HG02981 (cell line): ENCODE data around the gene GJB5.
A peak's percentile ranks its signal among the peaks of the same experiment; 100 is the strongest.
"Not testable (repeated sequence)": the region's sequence is repeated elsewhere in the genome, so short reads cannot be mapped to it uniquely, and the experiment has no call there.

Experiments
- ATAC-seq: cut with Tn5 transposase; IDR thresholded peaks from one replicate; pipeline ENCODE4 v1.9.1; 2021; ENCODE audit warnings: mild to moderate bottlenecking, moderate library complexity; ENCODE audit not compliant: unreplicated experiment

The GJB5 gene

GRCh38 chr1:34754964-34755637 is at the start of gene GJB5:
Gene GJB5 (plus strand): TSS chr1:34755047. CDS start chr1:34757331, 2,284 bp downstream.
- ATAC-seq: no peak

- ATAC-seq: no peak
Measured at GRCh38 chr1:34705077-34705476, 49.8 kb upstream of the GJB5 start.

- ATAC-seq: no peak
Measured at GRCh38 chr1:34708106-34708505, 46.7 kb upstream of the GJB5 start.

GRCh38 chr1:34709547-34709946 is 45.3 kb upstream of the GJB5 start:
- no peak for ATAC-seq

GRCh38 chr1:34710812-34711211 is 44.0 kb upstream of the GJB5 start:
- ATAC-seq: no peak

GRCh38 chr1:34711485-34711884 is 43.4 kb upstream of the GJB5 start:
- no peak for ATAC-seq

- ATAC-seq: no peak
Measured at GRCh38 chr1:34712007-34712688, 42.7 kb upstream of the GJB5 start.

GRCh38 chr1:34713443-34713842 is 41.4 kb upstream of the GJB5 start:
- no peak for ATAC-seq

GRCh38 chr1:34714386-34714785 is 40.5 kb upstream of the GJB5 start:
- no peak for ATAC-seq

GRCh38 chr1:34715139-34715538 is 39.7 kb upstream of the GJB5 start:
- no peak for ATAC-seq

GRCh38 chr1:34721241-34721640 is 33.6 kb upstream of the GJB5 start:
- ATAC-seq: no peak

- no peak for ATAC-seq
Measured at GRCh38 chr1:34721646-34722355, 33.0 kb upstream of the GJB5 start.

- ATAC-seq: no peak
Measured at GRCh38 chr1:34726861-34727260, 28.0 kb upstream of the GJB5 start.

GRCh38 chr1:34730485-34730884 is 24.4 kb upstream of the GJB5 start:
- ATAC-seq: no peak

- ATAC-seq: not testable (repeated sequence)
Measured at GRCh38 chr1:34732831-34733230, 22.0 kb upstream of the GJB5 start.

GRCh38 chr1:34736692-34737091 is 18.2 kb upstream of the GJB5 start:
- no peak for ATAC-seq

- ATAC-seq: not testable (repeated sequence)
Measured at GRCh38 chr1:34737236-34737635, 17.6 kb upstream of the GJB5 start.

GRCh38 chr1:34739613-34740012 is 15.2 kb upstream of the GJB5 start:
- ATAC-seq: no peak

- no peak for ATAC-seq
Measured at GRCh38 chr1:34740161-34740868, 14.5 kb upstream of the GJB5 start.

GRCh38 chr1:34742667-34743270 is 12.1 kb upstream of the GJB5 start:
- ATAC-seq: peak; percentile 80

- no peak for ATAC-seq
Measured at GRCh38 chr1:34743775-34744174, 11.1 kb upstream of the GJB5 start.
